ENCODE measurements around the gene SDF2L1. TPM values are rescaled to one million over a fixed set of nuclear protein-coding genes. Genes with fewer than 3 reads are reported as not detected.

Gene SDF2L1
- total and polyA plus RNA-seq, 10 of the 15 experiments (the other 5 are each of a cell fraction or from before 2014, with no cell fraction given) = 3.0 to 214 (median 55.5) TPM

DNA sequence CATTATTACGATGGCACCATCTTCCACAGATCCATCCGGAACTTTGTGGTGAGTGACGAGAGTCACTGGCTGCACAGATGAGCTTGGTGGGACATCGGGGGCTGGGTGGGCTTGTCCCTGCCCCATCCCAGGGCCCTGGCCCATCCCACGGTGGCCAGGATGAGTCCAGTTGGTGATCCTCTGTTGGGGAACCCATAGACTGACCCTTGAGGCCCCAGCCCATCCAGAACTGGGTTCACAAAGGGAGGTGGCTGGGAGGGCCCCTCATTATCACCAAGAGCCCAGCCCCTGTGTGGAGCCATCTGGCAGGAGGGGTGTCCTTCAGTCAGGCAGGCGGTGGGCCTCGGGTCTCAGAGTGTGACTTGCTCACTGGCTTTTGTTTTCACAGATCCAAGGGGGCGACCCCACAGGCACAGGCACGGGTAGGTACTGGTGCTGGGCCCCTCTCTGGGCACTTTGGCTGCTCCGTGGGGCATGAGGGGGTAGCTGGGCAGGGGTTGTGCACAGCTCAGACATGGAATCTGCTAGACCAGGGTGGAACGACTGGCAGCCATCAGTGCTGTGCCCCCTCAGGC is 45.7 kb downstream of the SDF2L1 start (continued):
- TF ChIP-seq, protein P1, sequence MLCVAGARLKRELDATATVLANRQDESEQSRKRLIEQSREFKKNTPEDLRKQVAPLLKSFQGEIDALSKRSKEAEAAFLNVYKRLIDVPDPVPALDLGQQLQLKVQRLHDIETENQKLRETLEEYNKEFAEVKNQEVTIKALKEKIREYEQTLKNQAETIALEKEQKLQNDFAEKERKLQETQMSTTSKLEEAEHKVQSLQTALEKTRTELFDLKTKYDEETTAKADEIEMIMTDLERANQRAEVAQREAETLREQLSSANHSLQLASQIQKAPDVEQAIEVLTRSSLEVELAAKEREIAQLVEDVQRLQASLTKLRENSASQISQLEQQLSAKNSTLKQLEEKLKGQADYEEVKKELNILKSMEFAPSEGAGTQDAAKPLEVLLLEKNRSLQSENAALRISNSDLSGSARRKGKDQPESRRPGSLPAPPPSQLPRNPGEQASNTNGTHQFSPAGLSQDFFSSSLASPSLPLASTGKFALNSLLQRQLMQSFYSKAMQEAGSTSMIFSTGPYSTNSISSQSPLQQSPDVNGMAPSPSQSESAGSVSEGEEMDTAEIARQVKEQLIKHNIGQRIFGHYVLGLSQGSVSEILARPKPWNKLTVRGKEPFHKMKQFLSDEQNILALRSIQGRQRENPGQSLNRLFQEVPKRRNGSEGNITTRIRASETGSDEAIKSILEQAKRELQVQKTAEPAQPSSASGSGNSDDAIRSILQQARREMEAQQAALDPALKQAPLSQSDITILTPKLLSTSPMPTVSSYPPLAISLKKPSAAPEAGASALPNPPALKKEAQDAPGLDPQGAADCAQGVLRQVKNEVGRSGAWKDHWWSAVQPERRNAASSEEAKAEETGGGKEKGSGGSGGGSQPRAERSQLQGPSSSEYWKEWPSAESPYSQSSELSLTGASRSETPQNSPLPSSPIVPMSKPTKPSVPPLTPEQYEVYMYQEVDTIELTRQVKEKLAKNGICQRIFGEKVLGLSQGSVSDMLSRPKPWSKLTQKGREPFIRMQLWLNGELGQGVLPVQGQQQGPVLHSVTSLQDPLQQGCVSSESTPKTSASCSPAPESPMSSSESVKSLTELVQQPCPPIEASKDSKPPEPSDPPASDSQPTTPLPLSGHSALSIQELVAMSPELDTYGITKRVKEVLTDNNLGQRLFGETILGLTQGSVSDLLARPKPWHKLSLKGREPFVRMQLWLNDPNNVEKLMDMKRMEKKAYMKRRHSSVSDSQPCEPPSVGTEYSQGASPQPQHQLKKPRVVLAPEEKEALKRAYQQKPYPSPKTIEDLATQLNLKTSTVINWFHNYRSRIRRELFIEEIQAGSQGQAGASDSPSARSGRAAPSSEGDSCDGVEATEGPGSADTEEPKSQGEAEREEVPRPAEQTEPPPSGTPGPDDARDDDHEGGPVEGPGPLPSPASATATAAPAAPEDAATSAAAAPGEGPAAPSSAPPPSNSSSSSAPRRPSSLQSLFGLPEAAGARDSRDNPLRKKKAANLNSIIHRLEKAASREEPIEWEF (IDR thresholded peaks at IDR 0.05; ENCODE audit: insufficient replicate concordance, low read depth, low read length) = no peak
- no peak for TF ChIP-seq TAF1 (IDR thresholded peaks at IDR 0.05; ENCODE audit: borderline replicate concordance, low read depth, low read length)

- BruUV-seq (replicated peaks) = no TSS peak
- FAIRE-seq (no peak), ATAC-seq (peak; percentile 21; the same call in 1 of the 3 replicates), DNase-seq (ENCODE audit: low read depth, low spot score) (no peak)
- ChIA-PET CTCF (no interaction called here), SMC1A (ENCODE audit: uncharacterized antibody, unreplicated experiment) (no interaction called here), POLR2A (no interaction called here), RAD21 (ENCODE audit: unreplicated experiment) (no interaction called here)
- Histone ChIP-seq H3K27ac (ENCODE audit: control insufficient read depth, insufficient read depth) (0 out of 2 replicates have a peak overlapping the region, but pooled peaks have one; percentile 8), H3K4me1 (ENCODE audit: control insufficient read depth, insufficient read depth, low read length) (peaks cover 27% of the 10 kb centered on the region), H2AFZ (ENCODE audit: control insufficient read depth, low read depth, low read length) (no peak overlapping the region), H3K27me3 (replicated peaks in 1 of 2; ENCODE audit: control insufficient read depth in 2 of 2, insufficient read depth in 2 of 2, low read length in 1 of 2) (no peaks in the 10 kb centered on the region), H3K9me3 (replicated peaks; ENCODE audit: control insufficient read depth, insufficient read depth, low read length) (no peaks in the 10 kb centered on the region), H4K20me1 (ENCODE audit: control insufficient read depth, insufficient read depth) (no peaks in the 10 kb centered on the region), H3K4me2 (ENCODE audit: control insufficient read depth, insufficient read depth) (no peak overlapping the region), H3K79me2 (ENCODE audit: control insufficient read depth, insufficient read depth, low read length) (no peaks in the 10 kb centered on the region), H3K4me3 (no peak overlapping the region), H3K36me3 (ENCODE audit: control insufficient read depth in 2 of 2, insufficient read depth in 2 of 2, low read length in 1 of 2) (peaks cover 13 to 22% of the 10 kb centered on the region in 2 experiments; a peak in 3 of 4 replicates), H3K9ac (ENCODE audit: control insufficient read depth, insufficient read depth, low read length) (no peak overlapping the region)
- intact Hi-C loops (cut with micrococcal nuclease; ENCODE audit: unreplicated experiment) = no loop called here
- in situ Hi-C loops (cut with MboI) = no loop called here
- 45% methylated on average over 6 of the region's 6 CpGs for WGBS (ENCODE audit: insufficient coverage, insufficient replicate concordance, low lambda C conversion rate, missing lambda C conversion rate)
- no peak for TF ChIP-seq SKIL (IDR thresholded peaks at IDR 0.05; ENCODE audit: low read depth, poor library complexity, severe bottlenecking)
- TF ChIP-seq, protein P2, sequence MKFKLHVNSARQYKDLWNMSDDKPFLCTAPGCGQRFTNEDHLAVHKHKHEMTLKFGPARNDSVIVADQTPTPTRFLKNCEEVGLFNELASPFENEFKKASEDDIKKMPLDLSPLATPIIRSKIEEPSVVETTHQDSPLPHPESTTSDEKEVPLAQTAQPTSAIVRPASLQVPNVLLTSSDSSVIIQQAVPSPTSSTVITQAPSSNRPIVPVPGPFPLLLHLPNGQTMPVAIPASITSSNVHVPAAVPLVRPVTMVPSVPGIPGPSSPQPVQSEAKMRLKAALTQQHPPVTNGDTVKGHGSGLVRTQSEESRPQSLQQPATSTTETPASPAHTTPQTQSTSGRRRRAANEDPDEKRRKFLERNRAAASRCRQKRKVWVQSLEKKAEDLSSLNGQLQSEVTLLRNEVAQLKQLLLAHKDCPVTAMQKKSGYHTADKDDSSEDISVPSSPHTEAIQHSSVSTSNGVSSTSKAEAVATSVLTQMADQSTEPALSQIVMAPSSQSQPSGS (IDR thresholded peaks at IDR 0.05; ENCODE audit: low read length) = no peak
- TF ChIP-seq, protein P3, sequence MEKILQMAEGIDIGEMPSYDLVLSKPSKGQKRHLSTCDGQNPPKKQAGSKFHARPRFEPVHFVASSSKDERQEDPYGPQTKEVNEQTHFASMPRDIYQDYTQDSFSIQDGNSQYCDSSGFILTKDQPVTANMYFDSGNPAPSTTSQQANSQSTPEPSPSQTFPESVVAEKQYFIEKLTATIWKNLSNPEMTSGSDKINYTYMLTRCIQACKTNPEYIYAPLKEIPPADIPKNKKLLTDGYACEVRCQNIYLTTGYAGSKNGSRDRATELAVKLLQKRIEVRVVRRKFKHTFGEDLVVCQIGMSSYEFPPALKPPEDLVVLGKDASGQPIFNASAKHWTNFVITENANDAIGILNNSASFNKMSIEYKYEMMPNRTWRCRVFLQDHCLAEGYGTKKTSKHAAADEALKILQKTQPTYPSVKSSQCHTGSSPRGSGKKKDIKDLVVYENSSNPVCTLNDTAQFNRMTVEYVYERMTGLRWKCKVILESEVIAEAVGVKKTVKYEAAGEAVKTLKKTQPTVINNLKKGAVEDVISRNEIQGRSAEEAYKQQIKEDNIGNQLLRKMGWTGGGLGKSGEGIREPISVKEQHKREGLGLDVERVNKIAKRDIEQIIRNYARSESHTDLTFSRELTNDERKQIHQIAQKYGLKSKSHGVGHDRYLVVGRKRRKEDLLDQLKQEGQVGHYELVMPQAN (conservative IDR thresholded peaks at IDR 0.05) = no peak
- no peak for TF ChIP-seq SIX5 (IDR thresholded peaks at IDR 0.05; ENCODE audit: low read depth, low read length, severe bottlenecking)
- no peak for TF ChIP-seq PAX5 (IDR thresholded peaks at IDR 0.05; ENCODE audit: borderline replicate concordance, low read depth, low read length)
- no peak for TF ChIP-seq ZNF24 (IDR thresholded peaks at IDR 0.05)
- no peak for TF ChIP-seq TCF3 (IDR thresholded peaks at IDR 0.05; ENCODE audit: borderline replicate concordance, insufficient read depth, low read depth, low read length)
- no peak for TF ChIP-seq POLR2AphosphoS5 (IDR thresholded peaks at IDR 0.05; ENCODE audit: low read length)
Observed at GRCh38 chr22:21688341-21688705, 46.2 kb downstream of the SDF2L1 start.

All from GM12878 (cell line).